HG03139 (cell line): ENCODE measurements around the gene ZNF860.

ENCODE experiments used
- ATAC-seq: cut with Tn5 transposase; IDR thresholded peaks from one replicate; pipeline ENCODE4 v1.9.1; 2021; ENCODE audit not compliant: unreplicated experiment

ZNF860 gene

DNA sequence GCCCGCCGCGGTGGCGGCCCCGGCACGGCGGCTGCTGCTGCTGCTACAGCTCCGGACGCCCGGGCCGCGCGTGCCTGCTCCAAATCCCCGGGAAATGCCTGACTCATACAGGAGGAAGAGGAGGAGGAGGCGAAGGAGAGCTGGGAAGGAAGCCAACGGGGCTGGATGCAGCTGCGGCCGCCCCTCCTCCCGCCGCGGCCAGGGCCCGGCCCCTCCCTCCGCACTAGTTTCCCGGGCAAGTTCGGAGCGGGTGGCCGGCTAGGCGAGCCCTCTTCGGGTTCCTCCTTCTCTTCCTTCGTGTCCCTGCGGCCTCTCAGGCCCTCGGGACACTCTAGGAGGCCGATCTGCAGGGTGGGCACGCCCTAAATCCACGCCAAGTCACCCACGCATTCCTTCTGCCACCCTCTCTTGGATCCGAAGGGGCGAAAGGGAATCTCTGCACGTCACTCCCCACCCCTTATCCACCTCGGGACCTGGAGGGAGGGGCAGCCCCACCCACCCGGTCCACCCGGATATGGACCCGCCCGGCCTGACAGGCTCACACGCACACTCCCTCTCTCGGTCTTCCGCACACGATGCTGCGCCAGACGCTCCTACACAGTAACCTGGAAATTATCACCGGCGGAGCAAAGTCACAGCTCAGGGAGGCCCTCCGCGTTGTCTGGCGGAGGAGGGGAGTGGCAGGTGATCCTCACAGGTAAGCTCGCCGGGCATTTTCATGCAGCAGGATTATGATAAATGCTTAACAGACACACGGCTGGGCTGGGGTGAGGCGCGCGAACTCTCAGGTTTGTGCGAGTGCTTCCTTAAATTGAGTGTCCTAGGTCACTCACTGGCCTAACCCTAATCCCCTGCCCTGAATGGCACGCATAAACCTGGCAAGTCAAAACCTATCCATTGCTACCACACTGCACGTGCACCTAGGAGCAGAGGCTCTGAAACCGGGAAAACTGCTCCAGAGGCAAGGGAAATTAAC is at the start of gene ZNF860, which contains the start of gene OSBPL10:
Gene ZNF860 (plus strand): TSS at position 545 of the 976 bp plus-strand sequence. CDS start 7,330 bp downstream, outside the sequence.
Gene OSBPL10 (minus strand): TSS at position 57 of the 976 bp plus-strand sequence. CDS start 83 bp downstream, outside the sequence.
- no peak for ATAC-seq

DNA sequence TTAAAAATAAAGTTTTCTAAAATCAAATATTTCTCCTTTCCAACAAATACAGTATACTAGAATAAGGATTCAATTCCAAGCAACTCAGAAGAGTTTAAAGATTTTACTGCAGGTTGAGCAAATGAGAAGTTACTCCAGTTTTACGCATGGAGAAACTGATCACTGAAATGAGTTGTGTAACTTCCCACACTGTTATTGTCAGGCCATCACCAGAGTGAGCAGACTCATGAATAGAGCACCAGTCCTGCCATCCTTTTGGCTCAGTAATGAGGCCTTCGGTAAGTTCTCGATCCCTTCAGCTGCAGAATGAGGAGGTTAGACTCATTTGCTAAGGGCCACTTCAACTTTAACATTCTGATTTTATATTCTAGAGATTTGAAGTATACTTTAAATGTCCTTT is 48.6 kb upstream of the ZNF860 start:
- ATAC-seq = no peak

DNA sequence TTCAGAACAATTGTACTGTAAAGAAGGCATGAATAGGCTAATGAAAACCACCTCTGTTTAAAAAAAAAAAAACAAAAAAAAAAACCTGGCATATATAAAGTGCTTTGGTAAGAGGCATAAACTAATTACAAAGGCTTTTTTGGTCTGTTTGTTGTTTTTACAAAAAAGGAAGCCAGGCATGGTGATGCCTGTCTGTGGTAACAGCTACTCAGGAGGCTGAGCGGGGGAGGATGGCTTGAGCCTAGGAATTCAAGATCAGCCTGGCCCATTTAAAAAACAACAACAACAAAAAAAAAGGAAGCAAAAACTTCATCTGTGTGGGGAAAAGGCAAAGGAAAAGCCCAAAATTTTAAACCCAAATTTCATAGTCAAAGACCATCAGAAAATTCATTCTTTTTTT is 47.5 kb upstream of the ZNF860 start:
- ATAC-seq = no peak

DNA sequence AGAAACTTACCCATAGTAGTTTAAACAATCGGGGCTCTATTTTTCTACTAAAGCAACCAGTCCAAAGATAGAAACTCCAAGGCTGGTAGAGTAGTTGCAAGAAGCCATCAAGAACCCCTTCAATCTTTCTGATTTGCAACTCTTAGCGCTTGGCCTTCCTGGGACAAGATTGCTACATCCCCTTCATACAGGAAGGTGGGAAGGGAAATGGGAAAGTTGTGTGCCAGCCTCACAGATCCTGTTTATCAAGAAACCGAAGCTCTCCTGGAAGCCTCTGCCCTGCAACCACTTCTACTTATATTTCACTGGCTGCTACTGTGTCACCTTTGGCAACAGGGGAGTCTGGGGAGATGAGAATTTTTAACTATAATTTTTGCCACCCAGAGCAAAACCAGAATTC is 46.7 kb upstream of the ZNF860 start:
- ATAC-seq = no peak

DNA sequence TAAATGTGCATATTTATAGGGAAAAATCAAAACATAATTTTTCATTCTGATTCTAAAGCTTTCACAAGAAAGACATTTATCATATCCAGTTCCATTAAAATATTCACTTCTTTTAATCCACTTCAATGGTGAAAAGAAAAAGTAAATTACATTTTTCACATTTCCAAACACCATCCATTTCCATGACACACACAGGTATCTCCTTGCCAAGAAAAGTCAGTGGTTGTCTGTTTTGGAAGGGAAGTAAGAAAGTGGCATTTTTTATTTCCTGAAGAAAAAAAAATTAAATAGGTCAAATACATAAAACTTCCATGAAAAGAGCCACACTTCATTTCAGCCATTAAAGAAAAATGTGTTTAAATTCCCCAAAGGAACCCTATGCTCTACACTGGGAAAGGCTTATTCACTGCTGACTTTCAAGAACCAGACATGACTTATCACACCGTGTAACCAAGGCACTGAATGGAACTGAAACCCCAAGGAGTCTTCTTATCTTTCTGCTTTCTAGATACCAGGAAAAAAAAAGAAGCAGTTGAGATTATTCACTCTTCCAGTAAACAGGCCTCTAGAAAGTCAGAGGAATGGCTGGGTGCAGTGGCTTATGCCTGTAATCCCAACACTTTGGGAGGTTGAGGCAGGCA is 45.0 kb upstream of the ZNF860 start:
- no peak for ATAC-seq

DNA sequence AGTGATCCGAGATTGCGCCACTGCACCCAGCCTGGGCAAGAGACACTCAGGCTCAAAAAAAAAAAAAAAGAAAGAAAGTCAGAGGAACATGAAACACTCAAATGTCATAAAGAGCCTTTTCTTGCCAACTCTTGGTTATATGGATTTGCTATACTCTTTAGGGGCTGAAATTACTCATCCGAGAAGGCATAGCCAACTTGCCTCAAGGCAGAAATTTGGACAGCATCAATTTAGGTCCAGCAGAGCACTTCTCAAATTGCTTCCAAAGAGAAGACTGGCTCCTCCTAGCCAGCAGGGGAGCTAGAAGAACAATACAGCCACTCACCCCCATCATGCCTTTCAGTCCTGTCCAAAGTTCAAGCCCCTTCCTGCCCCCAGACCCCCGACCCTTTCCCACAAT is 44.3 kb upstream of the ZNF860 start:
- ATAC-seq = no peak

DNA sequence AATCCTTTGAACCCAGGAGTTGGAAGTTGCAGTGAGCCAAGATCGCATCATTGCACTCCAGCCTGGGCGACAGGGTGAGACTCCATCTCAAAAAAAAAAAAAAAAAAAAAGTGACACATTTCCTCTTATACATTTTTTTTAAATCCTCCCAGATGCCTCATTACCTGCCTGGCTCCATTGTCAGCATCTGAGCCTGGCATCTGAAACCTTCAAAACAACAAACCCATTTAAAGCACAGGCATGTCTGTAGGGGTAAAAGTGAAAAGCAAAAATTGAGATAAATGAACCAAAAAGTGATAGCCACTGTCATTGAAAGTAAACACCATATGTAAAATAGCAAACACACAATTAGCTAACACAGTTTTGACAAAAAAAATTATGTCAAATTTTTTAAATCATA is 39.1 kb upstream of the ZNF860 start:
- no peak for ATAC-seq

DNA sequence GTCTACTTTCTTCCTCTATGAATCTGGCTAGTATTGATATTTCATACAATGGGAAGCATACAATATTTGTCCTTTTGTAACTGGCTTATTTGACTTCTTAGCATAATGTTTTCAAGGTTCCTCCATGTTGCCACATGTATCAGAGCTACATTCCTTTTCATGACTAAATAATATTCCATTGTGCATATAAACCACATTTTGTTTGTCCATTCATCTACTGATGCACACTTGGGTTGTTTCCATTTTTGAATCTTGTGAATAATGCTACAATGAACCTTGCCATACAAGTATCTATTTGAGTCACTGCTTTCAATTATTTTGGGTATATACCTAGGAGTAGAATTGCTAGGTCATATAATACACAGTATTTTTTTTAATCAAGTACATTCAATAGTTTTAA is 38.5 kb upstream of the ZNF860 start:
- no peak for ATAC-seq

DNA sequence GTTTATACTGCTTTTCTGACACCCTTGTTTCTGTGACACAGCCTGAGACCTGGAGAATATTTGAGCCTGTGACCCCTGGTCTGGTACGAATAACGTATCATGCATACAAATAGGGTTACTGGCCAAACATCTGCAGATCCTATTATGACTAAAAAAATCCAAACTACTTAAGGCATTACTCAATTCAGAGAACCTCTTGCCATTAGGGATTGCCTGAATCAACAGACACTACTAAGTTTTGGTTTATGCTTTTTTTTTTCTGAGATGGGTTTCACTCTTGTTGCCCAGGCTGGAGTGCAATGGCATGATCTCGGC is 35.9 kb upstream of the ZNF860 start:
- no peak for ATAC-seq

DNA sequence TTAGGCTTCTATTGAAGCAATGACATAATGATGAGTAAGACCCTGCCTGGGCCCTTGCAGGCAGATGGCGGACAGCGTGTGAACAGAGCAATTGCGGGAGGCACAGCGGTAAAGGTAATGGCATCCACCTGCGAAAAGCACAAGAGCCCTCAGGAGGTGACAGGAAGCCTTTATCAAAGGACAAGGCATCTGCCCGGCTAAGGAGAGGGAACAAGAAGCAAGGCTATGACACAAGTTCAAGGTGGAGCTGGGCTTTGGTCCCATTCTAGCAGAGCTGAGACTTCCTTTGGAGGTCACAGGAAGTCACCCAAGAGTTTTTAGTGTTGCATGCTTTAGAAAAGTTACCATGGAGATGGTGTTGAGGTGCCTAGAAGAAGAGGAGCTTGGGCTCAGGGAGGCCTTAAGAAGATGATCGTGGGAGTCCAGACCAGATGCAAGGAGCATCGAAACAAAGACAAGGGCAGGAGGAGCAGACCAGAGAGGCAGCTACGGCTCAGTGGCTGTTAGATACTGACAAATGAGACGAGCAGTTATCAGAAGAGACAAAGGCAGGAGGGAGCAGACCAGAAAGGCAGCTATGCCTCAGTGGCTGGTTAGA is 35.0 kb upstream of the ZNF860 start:
- ATAC-seq = no peak

DNA sequence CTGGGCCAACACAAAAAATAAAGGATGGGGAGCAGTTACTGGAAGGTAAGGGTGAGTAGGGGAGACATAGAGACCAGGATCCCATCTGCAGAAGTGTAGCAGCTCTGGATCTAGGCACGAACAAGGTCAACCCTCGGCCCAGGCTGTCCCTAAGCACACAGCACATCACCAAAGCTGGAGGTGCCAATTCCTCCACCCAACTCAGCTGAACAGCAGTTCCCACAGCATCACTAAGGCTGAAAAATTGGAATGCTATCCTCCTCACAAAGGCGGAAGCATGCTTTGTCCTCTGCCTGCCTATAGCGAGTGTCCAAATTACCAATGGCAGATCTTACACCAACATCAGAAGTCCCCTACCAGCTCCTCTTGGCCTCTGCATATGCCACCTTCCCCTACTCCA is 34.4 kb upstream of the ZNF860 start:
- no peak for ATAC-seq

DNA sequence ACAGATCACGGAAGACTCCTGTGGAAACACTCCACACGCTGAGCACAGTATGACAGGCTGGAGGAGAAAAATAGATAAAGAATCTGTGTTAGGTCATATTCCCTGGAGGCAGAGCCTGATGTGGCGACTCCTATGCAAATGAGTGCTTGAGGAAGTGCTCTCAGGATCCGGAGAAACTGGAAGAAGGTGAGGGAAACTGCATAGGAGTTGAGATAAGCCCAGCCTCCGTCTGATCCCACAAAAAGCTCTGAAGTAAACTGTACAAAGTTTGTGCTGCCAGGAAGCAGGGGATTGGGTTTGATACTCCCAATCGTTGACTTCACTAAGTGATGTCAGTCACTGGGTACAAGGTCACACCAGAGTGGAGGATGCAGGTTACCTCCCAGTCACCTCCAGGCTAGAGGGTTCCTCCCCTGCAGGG is 33.9 kb upstream of the ZNF860 start:
- ATAC-seq = no peak

DNA sequence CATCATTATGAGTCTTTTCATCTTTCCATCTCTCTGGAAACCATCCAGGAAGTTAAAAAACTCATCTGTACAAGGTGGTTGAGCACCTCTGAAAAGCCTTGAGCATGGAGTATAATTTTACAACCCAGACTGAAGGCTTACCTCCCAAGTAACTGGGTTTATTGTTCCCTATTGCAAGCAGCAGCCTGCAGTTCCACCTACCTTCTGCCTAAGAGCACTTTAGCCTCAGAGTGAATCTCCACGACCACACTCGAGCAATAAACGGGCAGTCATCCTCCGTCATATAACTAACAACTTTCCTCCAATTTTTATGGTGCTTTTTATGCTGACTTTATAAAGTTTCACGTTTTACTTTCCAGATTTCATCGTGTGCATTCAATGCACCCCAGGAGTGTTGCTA is 33.3 kb upstream of the ZNF860 start:
- no peak for ATAC-seq

DNA sequence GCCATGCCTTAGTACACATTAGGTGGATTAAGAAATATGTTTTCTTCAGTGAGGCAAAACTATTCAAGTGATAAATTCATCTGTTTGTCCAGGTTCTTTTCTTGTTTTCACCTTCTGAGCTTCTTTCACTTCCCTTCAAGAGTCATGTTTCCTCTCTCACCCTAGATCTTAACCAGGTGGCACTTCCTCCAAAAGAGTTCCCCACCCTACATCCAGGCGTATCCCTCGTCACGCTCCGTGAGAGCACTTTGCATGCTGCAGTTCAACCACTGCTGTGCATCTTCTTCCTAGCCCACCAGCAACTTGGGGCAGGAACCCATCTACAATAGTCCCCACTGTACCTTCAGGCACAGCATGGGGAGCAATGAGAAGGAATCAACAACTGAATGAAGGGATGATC is 29.3 kb upstream of the ZNF860 start:
- peak; percentile 90 for ATAC-seq

DNA sequence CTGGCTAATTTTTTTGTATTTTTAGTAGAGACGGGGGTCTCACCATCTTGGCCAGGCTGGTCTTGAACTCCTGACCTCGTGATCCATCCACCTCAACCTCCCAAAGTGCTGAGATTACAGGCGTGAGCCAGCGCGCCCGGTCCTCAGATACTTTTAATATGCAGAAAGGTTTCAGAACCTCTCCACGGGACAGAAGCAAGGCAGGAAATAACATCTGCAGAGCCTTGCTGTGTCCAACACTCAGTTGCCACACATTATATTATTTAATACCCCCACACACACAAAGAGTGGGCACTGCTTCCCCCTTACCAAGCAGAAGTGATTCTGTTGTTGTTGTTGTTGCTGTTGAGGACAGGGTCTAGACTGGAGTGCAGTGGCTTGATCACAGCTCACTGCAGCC is 28.5 kb upstream of the ZNF860 start:
- ATAC-seq = no peak

DNA sequence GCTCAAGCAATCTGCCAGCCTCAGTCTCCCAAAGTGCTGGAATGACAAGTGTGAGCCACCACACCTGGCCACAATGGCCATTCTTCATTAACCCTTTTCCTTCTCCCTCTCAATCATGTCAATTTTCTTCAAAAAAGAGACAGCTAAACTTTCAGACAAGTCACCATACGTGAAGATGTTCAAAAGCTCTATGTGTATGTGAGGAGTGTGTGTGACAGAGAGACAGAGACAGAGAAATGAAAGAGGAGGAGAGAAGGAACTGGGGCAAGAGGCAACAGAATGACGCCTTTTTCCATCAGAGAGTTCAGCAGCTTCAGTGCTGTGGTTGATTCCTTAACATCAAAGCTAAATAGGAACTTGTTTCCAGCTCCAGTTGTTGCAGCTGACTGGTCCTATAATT is 27.9 kb upstream of the ZNF860 start:
- no peak for ATAC-seq

DNA sequence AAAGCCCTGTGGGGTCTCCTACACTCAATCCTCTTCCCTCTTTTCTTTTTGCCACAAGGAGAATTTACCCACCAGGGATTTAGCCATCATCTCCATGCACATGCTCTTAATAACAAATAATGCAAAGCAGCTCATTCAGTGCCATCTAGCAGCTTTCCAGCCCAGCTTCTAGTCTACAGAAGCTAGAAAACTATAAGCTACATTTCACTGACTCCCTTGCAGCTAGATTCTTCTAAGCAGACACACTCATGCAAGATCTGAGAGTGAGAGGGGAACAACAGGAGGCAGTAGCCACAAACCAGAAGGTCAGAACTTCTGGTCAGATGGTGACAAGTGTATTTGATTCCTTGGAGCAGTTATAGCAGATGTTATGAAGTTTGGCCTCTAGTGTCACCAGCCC is 26.0 kb upstream of the ZNF860 start:
- ATAC-seq = no peak

DNA sequence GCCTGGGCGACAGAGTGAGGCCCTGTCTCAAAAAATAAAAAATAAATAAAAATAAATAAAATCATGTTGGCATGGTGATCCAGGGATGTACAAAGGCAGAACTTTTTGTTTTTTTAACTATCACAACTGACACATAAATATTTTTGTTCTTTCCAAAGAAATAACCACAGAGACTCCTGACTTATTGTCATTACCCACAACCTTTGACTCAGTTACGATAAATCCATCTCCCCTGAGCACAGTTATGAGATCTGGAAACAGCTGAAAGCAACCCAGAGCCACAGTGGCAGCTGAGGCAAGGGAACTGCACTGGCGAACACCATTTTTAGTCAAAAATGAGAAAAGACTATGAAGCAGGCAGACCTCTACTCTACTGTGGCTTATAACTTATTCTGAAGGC is 24.4 kb upstream of the ZNF860 start:
- ATAC-seq = no peak

DNA sequence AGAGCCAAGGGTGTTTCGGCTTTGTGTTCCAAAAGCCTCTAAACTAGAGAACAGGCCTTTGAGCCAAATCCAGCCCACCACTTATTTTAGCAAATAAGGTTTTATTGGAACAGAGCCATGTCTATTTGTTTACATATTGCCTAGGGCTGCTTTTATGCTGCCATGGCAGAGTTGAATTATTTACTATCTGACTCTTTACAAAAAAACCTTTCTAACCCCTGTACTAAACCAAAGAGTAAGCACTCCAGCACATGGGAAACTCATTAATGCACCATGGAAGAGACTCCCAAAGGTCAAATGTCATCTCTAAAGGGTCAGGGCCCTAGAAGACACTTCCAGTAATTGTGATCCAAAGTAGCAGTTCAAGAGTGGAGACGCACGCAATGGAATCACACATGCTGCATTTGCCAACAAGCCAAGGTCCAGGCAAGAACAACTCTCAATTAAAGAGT is 22.8 kb upstream of the ZNF860 start:
- ATAC-seq = no peak

DNA sequence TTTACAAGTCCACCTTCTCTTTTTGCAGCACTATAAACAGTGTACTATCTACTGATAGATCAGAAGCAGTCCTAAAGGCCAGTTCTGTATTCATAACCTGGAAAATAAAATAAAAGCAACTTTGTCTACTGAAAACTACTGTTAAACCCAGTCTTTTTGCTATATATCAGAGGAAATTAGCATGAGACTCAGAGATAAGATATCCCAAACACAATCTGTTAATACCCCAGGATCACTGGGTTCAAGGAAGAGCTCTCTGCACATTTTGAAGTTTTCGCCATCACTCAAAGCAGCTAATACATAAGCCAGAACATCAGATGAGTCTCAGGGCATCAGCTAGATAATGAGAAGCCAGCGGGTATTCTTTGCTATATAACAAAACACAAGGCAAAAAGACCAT is 22.3 kb upstream of the ZNF860 start:
- no peak for ATAC-seq

DNA sequence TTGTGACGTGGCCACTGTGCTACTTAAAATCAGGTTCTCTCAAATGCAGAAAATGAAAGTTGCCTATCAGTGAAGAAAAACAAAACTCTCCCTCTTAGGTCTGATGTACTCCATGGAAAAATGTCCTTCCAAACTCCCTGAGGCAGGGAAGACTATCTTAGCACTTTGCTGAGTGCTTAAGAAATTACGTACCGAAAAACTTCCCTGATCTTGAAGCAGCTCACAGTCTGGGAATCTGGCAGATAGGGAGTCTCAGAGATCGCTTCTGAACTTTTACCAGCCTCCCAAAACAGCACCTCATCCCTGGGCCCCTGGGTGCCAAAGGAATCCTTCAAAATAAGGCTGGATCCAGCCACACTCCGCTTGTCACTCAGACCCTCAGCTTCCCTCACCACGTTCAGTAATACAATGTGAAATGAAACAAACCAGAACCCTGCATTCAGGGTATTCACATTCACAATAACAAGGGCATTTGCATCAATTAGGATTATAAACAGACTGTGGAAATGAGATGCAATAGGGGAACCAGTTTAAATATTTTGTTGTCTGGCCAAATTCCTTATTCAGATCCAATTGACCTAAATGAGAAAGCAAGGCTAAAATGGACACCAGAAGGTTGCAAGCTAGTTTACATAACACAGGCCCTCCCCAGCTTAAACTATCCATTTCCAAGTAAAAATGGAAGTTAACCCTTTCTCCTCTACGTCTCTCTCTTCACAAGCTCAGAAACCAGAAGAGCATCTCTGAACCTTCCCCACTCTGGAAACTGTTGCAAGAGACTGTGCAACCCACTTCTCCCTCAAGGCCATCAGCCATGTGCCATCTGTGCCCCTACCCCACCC is 21.4 kb upstream of the ZNF860 start:
- no peak for ATAC-seq
